ENCODE results near the gene ANO4. TPM values are rescaled to one million over a fixed set of nuclear protein-coding genes. Genes with fewer than 3 reads are reported as not detected.

The ANO4 gene
- total RNA-seq, 2 experiments from 2014 or later: not detected

DNA sequence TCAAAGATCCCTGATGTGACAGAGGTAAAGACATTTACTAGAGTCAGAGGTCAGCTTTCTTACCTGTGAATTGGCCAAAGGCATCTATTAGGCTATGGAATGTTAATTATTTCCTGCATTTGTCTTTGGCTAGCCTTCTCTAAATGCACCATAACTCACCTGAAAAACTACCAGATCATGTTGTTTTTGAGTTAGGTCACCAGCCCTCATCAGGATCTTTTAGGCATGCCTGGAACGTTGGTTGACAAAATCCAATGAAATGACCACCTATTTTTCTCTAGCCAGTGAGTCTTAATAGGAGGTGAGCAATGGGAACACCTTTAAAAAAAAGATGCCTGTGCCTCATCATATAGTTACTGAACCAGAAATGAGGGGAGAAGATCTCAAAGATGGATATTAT lies 46.2 kb downstream of the ANO4 start:
- no peak for DNase-seq
- ChIA-PET POLR2A (no interaction called here), CTCF (no interaction called here)
- Mint-ChIP-seq H3K27me3 (no peaks in the 10 kb centered on the region), H3K27ac (no peak overlapping the region), H3K4me3 (no peak overlapping the region), H3K4me1 (ENCODE audit: low read depth) (no peaks in the 10 kb centered on the region), H3K9me3 (no peaks in the 10 kb centered on the region), H3K36me3 (ENCODE audit: low read depth) (no peaks in the 10 kb centered on the region)
- intact Hi-C loops (cut with micrococcal nuclease): no loop called here
- no peak for TF ChIP-seq CTCF (IDR thresholded peaks at IDR 0.05)
- ATAC-seq: no peak

DNA sequence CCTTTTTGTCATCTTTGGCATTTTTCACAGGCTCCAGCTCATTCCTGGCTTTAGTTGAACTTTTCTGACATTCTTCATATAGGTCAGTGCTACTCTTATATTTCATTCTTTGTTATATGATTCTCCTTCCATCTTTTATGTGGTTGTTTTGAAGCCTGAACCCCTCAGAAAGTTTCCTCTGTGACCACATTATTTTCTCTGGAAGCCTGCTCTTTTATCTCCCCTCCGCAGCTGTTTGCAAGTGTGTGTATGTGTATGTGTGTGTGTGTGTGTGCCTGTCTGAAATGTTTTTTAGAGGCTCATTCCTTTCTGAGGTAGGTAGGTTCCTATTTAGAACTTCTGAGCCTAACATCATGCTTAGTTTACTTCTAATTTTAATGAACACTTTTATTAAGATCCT lies 47.6 kb downstream of the ANO4 start:
- ATAC-seq: no peak
- Mint-ChIP-seq H3K27ac (no peak overlapping the region), H3K27me3 (peaks cover 1% of the 10 kb centered on the region), H3K4me3 (no peak overlapping the region), H3K36me3 (ENCODE audit: low read depth) (no peaks in the 10 kb centered on the region), H3K4me1 (ENCODE audit: low read depth) (no peaks in the 10 kb centered on the region), H3K9me3 (no peaks in the 10 kb centered on the region)
- POLR2A ChIA-PET: no interaction called here
- CTCF ChIA-PET: no interaction called here
- no peak for TF ChIP-seq CTCF (IDR thresholded peaks at IDR 0.05)
- no peak for DNase-seq
- intact Hi-C loops (cut with micrococcal nuclease): no loop called here

DNA sequence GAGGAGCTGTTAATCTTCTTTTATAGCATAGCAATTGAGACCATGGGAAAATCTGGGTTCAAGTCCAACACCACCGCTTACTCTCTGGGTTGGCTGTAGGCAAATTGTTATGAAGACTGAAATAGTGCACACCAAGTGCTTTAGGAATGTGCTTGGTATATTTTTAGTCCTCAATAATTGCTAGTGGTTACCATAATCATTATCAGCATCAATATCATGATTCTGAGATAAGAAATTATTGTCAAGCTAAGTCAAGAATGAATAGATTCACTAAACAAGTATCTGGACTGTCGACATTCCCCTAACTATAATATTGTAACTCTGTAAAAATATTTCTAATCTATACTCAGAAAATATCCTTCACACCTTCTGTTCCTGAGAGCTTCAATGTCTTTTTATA lies 48.5 kb downstream of the ANO4 start:
- intact Hi-C loops (cut with micrococcal nuclease): no loop called here
- H3K4me1 Mint-ChIP-seq (ENCODE audit: low read depth): no peaks in the 10 kb centered on the region
- POLR2A ChIA-PET: no interaction called here
- H3K4me3 Mint-ChIP-seq: no peak overlapping the region
- no peaks in the 10 kb centered on the region for H3K36me3 Mint-ChIP-seq (ENCODE audit: low read depth)
- H3K9me3 Mint-ChIP-seq: no peaks in the 10 kb centered on the region
- no peak for DNase-seq
- H3K27me3 Mint-ChIP-seq: peaks cover 1% of the 10 kb centered on the region
- H3K27ac Mint-ChIP-seq: no peak overlapping the region
- CTCF ChIA-PET: no interaction called here
- no peak for TF ChIP-seq CTCF (IDR thresholded peaks at IDR 0.05)
- ATAC-seq: no peak

DNA sequence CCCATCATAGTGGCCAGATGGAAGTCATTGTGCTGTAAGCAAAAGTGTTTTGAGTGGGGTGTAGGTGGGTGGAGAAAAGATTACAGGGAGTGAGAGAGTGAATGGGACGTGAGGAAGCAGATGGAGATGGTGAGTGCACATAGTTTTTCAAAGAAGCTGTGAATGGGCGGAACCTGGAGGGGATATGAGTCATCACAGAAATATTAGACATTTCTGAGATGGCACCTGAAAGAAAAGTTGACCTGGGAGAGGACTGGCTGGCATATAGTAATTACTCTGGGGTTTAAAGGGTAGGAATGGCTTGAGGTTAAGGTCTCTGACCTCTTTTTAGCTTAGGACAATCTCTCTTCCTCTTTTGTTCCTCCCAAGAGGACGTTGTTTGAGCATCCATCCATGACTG lies 50.5 kb downstream of the ANO4 start:
- Mint-ChIP-seq H3K27ac (no peak overlapping the region), H3K27me3 (peaks cover 1% of the 10 kb centered on the region), H3K36me3 (ENCODE audit: low read depth) (no peaks in the 10 kb centered on the region), H3K4me3 (no peak overlapping the region), H3K4me1 (ENCODE audit: low read depth) (no peaks in the 10 kb centered on the region), H3K9me3 (no peaks in the 10 kb centered on the region)
- ChIA-PET CTCF (no interaction called here), POLR2A (no interaction called here)
- DNase-seq (no peak), ATAC-seq (no peak)
- no peak for TF ChIP-seq CTCF (IDR thresholded peaks at IDR 0.05)
- intact Hi-C loops (cut with micrococcal nuclease): no loop called here

GRCh38 chr12:100851637-100852036 lies 57.1 kb downstream of the ANO4 start:
- Mint-ChIP-seq H3K27ac (no peak overlapping the region), H3K4me3 (no peak overlapping the region), H3K36me3 (ENCODE audit: low read depth) (no peaks in the 10 kb centered on the region), H3K27me3 (peaks cover under 1% of the 10 kb centered on the region), H3K4me1 (ENCODE audit: low read depth) (no peaks in the 10 kb centered on the region), H3K9me3 (no peaks in the 10 kb centered on the region)
- ATAC-seq: no peak
- intact Hi-C loops (cut with micrococcal nuclease): no loop called here
- TF ChIP-seq CTCF (IDR thresholded peaks at IDR 0.05): no peak
- POLR2A ChIA-PET: no interaction called here
- CTCF ChIA-PET: no interaction called here
- DNase-seq: no peak

Data from activated CD8-positive, alpha-beta T cell treated with anti-CD3 and anti-CD28 coated beads for 36 hours (primary cell).